Fibroblast of pulmonary artery (primary cell): ENCODE data around the gene ANO7.
A peak's percentile ranks its signal among the peaks of the same experiment; 100 is the strongest.

ENCODE experiments used
- DNase-seq: peaks from one replicate; pipeline ENCODE4 v3.0.0-alpha.2; 2010; ENCODE audit warnings: low read depth
- H3K4me3 ChIP-seq: replicated peaks from 2 replicates; pipeline ENCODE4 v1.5.1; 2011; ENCODE audit warnings: low read depth, mild to moderate bottlenecking, control low read depth, low read length, moderate library complexity
- TF ChIP-seq, protein P1 (sequence below): IDR thresholded peaks from 2 replicates; pipeline ENCODE4 v1.5.1; 2011; ENCODE audit warnings: mild to moderate bottlenecking, control low read depth, low read length, inconsistent platforms; ENCODE audit errors: missing control alignments

Gene ANO7

DNA sequence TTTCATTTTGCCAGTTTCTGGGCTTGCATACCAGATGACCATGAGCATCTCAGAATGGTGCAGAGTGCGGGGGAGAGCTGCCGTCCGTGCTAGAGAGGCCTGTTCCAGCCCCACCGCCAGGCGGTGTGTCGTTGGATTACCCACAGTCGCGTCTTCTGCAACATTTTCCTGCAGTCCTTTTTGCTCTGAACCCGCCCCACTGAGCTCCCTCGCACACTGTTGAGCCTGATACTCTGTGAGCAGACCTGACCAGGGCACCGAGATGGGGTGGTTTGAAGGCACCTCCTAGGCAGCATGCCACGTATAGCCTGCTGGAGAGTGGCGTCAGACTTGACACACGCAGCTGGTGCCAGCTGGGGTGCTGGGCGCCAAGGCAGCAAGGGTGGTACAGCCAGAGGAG, 20.1 kb upstream of the ANO7 start:
- DNase-seq: no peak
- no peak overlapping the region for H3K4me3 ChIP-seq
- TF ChIP-seq, protein P1, sequence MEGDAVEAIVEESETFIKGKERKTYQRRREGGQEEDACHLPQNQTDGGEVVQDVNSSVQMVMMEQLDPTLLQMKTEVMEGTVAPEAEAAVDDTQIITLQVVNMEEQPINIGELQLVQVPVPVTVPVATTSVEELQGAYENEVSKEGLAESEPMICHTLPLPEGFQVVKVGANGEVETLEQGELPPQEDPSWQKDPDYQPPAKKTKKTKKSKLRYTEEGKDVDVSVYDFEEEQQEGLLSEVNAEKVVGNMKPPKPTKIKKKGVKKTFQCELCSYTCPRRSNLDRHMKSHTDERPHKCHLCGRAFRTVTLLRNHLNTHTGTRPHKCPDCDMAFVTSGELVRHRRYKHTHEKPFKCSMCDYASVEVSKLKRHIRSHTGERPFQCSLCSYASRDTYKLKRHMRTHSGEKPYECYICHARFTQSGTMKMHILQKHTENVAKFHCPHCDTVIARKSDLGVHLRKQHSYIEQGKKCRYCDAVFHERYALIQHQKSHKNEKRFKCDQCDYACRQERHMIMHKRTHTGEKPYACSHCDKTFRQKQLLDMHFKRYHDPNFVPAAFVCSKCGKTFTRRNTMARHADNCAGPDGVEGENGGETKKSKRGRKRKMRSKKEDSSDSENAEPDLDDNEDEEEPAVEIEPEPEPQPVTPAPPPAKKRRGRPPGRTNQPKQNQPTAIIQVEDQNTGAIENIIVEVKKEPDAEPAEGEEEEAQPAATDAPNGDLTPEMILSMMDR: no peak

- TF ChIP-seq, protein P1: no peak
- H3K4me3 ChIP-seq: no peak overlapping the region
- no peak for DNase-seq
Observed at GRCh38 chr2:241173557-241173956, 14.9 kb upstream of the ANO7 start.

- TF ChIP-seq, protein P1: no peak
- DNase-seq: no peak
- no peak overlapping the region for H3K4me3 ChIP-seq
Observed at GRCh38 chr2:241177526-241178334, 10.7 kb upstream of the ANO7 start.

DNA sequence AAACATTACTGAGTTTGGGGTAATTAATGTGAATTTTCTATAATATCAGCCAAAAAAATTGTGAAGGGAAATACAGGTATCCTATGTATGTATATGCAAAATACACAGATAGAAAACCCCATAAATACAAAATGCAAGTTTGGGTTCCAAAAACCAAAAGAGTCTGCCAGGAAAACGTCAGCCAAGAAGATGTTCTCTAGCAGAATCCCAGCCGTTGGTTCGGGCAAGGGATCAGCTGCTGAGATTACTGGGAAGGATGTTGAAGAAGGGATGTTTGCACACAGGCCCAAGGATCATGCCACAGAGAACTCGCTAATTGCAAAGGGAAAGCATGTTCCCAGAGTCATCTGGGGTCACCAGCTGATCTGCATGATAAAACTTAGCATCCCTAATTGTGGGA, 9.5 kb upstream of the ANO7 start:
- TF ChIP-seq, protein P1: no peak
- no peak for DNase-seq
- H3K4me3 ChIP-seq: no peak overlapping the region

- peak; percentile 30 for DNase-seq
- TF ChIP-seq, protein P1: no peak
- H3K4me3 ChIP-seq: no peak overlapping the region
Observed at GRCh38 chr2:241179899-241180298, 8.6 kb upstream of the ANO7 start.

DNA sequence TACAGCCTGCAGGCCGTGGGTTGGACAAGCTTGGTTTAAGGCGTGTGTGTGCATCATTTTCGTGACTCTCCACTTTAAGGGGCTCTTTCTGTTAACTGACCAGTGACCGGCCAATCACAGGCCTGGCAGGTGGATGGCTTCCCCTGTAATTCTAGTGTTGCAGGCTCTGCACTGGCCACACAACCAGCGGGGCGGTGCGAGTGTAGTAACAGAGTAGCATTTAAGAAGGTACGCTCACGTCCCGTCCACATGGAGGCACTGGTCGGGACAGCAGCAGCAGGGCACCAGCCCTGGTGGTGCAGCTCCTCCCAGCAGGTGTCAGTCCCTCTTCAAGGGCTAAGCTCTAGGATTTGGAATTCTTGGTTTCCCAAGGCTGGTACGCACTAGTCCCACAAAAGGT, 8.0 kb upstream of the ANO7 start:
- TF ChIP-seq, protein P1: no peak
- no peak for DNase-seq
- no peak overlapping the region for H3K4me3 ChIP-seq

DNA sequence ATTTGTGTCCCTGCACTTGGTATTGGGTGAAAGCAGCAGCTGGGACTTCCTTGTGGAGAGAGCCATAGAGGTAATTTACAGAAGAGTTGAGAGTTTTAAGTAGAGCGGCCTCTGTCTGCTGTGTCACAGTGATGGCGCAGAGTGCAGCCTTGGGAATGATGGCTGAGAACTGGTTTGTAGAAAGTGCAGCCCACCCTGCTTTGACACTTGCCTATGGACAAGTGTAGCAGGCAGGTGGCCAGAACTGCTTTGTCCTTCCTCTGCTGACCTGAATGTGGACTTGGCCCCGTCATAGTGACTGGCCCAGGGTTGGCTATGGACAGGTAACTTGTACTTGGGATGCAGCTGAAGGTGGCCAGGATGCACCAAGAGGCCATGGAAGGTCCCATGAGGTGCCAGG, 6.4 kb upstream of the ANO7 start:
- TF ChIP-seq, protein P1: no peak
- DNase-seq: no peak
- H3K4me3 ChIP-seq: no peak overlapping the region
